HEK293 (cell line): ENCODE results near the gene RAB7B.
"Not testable (repeated sequence)": the region's sequence is repeated elsewhere in the genome, so short reads cannot be mapped to it uniquely, and the experiment has no call there.

Experiments
- CTCF ChIA-PET: fragments of 350-600 bp; formaldehyde crosslinking; extraction: SDS; loops from one replicate; lab custom pipeline; 2021; ENCODE audit warnings: antibody characterized with exemption; lab: Yijun Ruan, JAX
- POLR2A ChIA-PET: fragments of 300-600 bp; formaldehyde crosslinking; extraction: SDS; loops from one replicate; lab custom pipeline; 2020; ENCODE audit warnings: antibody characterized with exemption, inconsistent platforms; lab: Yijun Ruan, JAX
- H3K27ac ChIP-seq: fragments of 200-500 bp; sonication (Bioruptor generic); 2 replicates; pipeline ENCODE4 v1.5.1; 2014; ENCODE audit warnings: low read depth, low read length, control low read depth, inconsistent platforms; ENCODE audit errors: extremely low read depth
- H3K36me3 ChIP-seq, 2 experiments: fragments of 200-500 bp in 1 of 2; sonication (Bioruptor generic) in 1 of 2; 1 replicate in 1 of 2; 2 replicates in 1 of 2; pipeline ENCODE4 v1.5.1; 2014 to 2017; ENCODE audit warnings: inconsistent platforms in 2 of 2, low read length in 2 of 2; ENCODE audit not compliant: control insufficient read depth in 2 of 2, insufficient read depth in 1 of 2
- H3K4me1 ChIP-seq: fragments of 200-500 bp; sonication (Bioruptor generic); 2 replicates; pipeline ENCODE4 v1.5.1; 2014; ENCODE audit warnings: mild to moderate bottlenecking, low read length, inconsistent platforms; ENCODE audit not compliant: control insufficient read depth, insufficient read depth
- H3K4me3 ChIP-seq: 2 replicates; pipeline ENCODE4 v1.5.1; 2011; ENCODE audit warnings: low read depth, mild to moderate bottlenecking, control low read depth, low read length, moderate library complexity
- H3K9me3 ChIP-seq: fragments of 200-500 bp; sonication (Bioruptor generic); 2 replicates; pipeline ENCODE4 v1.5.1; 2014; ENCODE audit warnings: low read depth, low read length, inconsistent platforms; ENCODE audit not compliant: control insufficient read depth, insufficient read depth
- MYNN ChIP-seq: fragments of 450-650 bp; formaldehyde crosslinking; IDR thresholded peaks from 2 replicates; pipeline ENCODE4 v1.5.1; 2016; ENCODE audit warnings: missing biosample characterization, missing genetic modification characterization, borderline replicate concordance
- PATZ1 ChIP-seq: fragments of 450-650 bp; formaldehyde crosslinking; IDR thresholded peaks from 2 replicates; pipeline ENCODE4 v1.5.1; 2016; ENCODE audit warnings: missing biosample characterization, missing genetic modification characterization
- SP3 ChIP-seq: fragments of 450-650 bp; formaldehyde crosslinking; IDR thresholded peaks from 2 replicates; pipeline ENCODE4 v1.5.1; 2016; ENCODE audit warnings: missing biosample characterization, missing genetic modification characterization
- ZBTB10 ChIP-seq: fragments of 450-650 bp; formaldehyde crosslinking; IDR thresholded peaks from 2 replicates; pipeline ENCODE4 v1.5.1; 2016; ENCODE audit warnings: missing biosample characterization, missing genetic modification characterization
- ZNF112 ChIP-seq: fragments of 450-650 bp; formaldehyde crosslinking; IDR thresholded peaks from 2 replicates; pipeline ENCODE4 v1.5.0; 2017; ENCODE audit warnings: missing biosample characterization, missing genetic modification characterization
- ZNF184 ChIP-seq: fragments of 450-650 bp; IDR thresholded peaks from 2 replicates; pipeline ENCODE4 v1.5.1; 2018; ENCODE audit warnings: missing biosample characterization, mild to moderate bottlenecking, missing genetic modification characterization
- ZNF239 ChIP-seq: fragments of 450-650 bp; formaldehyde crosslinking; IDR thresholded peaks from 2 replicates; pipeline ENCODE4 v1.5.1; 2016; ENCODE audit warnings: missing biosample characterization, missing genetic modification characterization
- ZNF391 ChIP-seq: fragments of 450-650 bp; formaldehyde crosslinking; IDR thresholded peaks from 2 replicates; pipeline ENCODE4 v1.5.1; 2016; ENCODE audit warnings: low read depth, missing biosample characterization, missing genetic modification characterization, borderline replicate concordance
- ZNF510 ChIP-seq: fragments of 450-650 bp; formaldehyde crosslinking; IDR thresholded peaks from 2 replicates; pipeline ENCODE4 v1.5.1; 2018; ENCODE audit warnings: mild to moderate bottlenecking, missing genetic modification characterization, missing biosample characterization; ENCODE audit not compliant: insufficient replicate concordance
- ZNF518A ChIP-seq: fragments of 450-650 bp; formaldehyde crosslinking; conservative IDR thresholded peaks from 2 replicates; pipeline ENCODE4 v1.5.1; 2016; ENCODE audit warnings: low read depth, missing biosample characterization, missing genetic modification characterization
- ZNF548 ChIP-seq: fragments of 450-650 bp; formaldehyde crosslinking; IDR thresholded peaks from 2 replicates; pipeline ENCODE4 v1.5.1; 2016; ENCODE audit warnings: missing biosample characterization, missing genetic modification characterization
- TF ChIP-seq, protein P1 (sequence below): fragments of 450-650 bp; formaldehyde crosslinking; IDR thresholded peaks from 2 replicates; pipeline ENCODE4 v1.5.0; 2017; ENCODE audit warnings: missing biosample characterization, missing genetic modification characterization, borderline replicate concordance
- TF ChIP-seq, protein P2 (sequence below): fragments of 450-650 bp; IDR thresholded peaks from 2 replicates; pipeline ENCODE4 v1.5.1; 2018; ENCODE audit warnings: missing biosample characterization, missing genetic modification characterization

Gene RAB7B

GRCh38 chr1:205996641-205997040 lies 6.6 kb downstream of the RAB7B start:
- not testable (repeated sequence) for H3K9me3 ChIP-seq

DNA sequence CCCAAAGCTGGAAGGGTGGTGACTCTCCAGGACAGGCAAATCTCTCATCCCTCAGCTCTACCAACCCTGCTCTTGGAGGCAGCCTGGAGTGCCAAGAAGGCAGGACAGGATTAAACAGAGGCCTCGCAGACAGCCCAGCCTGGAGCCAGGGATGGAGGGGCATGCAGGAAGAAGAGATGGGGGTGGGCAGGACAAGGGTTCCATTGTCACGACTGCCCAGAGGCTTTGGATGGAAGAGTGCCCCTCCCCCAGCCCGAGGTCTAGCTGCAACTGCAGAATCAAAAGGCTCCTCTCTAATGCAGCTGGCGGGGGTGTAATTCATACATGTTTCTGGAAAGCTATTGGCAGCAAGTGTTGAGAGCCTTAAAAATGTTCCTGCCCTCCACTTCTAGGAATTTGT lies 8.8 kb downstream of the RAB7B start:
- H3K27ac ChIP-seq = no peak overlapping the region
- no peaks in the 10 kb centered on the region for H3K36me3 ChIP-seq
- H3K4me3 ChIP-seq = no peak overlapping the region
- H3K9me3 ChIP-seq = no peaks in the 10 kb centered on the region
- no peaks in the 10 kb centered on the region for H3K4me1 ChIP-seq
- CTCF ChIA-PET = interaction anchor here (0.7 to 2.5 kb wide), 4 partner anchors 10 to 112 kb away, joined by 3 to 7 read pairs (median 4); no protein-coding TSS in a partner anchor
- no peak for TF ChIP-seq ZNF184 (tag by site-specific recombination)
- TF ChIP-seq ZBTB10 (tag by site-specific recombination) = no peak
- no peak for TF ChIP-seq ZNF391
- TF ChIP-seq, protein P1, sequence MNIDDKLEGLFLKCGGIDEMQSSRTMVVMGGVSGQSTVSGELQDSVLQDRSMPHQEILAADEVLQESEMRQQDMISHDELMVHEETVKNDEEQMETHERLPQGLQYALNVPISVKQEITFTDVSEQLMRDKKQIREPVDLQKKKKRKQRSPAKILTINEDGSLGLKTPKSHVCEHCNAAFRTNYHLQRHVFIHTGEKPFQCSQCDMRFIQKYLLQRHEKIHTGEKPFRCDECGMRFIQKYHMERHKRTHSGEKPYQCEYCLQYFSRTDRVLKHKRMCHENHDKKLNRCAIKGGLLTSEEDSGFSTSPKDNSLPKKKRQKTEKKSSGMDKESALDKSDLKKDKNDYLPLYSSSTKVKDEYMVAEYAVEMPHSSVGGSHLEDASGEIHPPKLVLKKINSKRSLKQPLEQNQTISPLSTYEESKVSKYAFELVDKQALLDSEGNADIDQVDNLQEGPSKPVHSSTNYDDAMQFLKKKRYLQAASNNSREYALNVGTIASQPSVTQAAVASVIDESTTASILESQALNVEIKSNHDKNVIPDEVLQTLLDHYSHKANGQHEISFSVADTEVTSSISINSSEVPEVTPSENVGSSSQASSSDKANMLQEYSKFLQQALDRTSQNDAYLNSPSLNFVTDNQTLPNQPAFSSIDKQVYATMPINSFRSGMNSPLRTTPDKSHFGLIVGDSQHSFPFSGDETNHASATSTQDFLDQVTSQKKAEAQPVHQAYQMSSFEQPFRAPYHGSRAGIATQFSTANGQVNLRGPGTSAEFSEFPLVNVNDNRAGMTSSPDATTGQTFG (tag by site-specific recombination) = no peak
- no peak for TF ChIP-seq ZNF239
- TF ChIP-seq ZNF510 (tag by site-specific recombination) = no peak
- no peak for TF ChIP-seq PATZ1
- POLR2A ChIA-PET = no interaction called here

More at GRCh38 chr1:205996641-205997040, 6.6 kb downstream of the RAB7B start:
- H3K27ac ChIP-seq, H3K36me3 ChIP-seq, POLR2A ChIA-PET, H3K4me1 ChIP-seq, H3K4me3 ChIP-seq: not testable (repeated sequence)
- CTCF ChIA-PET = interaction anchor here (0.6 to 1.0 kb wide), 3 partner anchors 15 to 556 kb away, joined by 3 to 4 read pairs (median 3); no protein-coding TSS in a partner anchor

DNA sequence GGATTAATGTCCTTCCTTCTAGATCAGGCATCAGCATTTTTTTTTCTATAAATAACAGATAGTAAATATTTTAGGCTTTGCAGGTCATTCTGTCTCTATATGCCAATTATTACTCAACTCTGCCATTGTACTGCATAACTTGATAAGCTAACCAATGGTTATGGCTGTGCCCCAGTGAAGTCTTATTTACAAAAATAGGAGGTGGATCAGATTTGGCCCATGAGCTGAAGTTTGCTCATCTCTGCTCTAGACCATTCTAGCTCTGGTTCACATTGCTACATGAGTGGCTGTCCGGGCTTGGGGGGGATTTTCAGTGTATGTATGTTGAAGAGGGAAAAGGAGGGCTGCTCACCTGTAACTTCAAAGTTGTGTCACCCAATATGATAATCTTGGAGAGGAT lies 10.1 kb downstream of the RAB7B start:
- H3K4me1 ChIP-seq = no peaks in the 10 kb centered on the region
- H3K4me3 ChIP-seq = no peak overlapping the region
- no peaks in the 10 kb centered on the region for H3K9me3 ChIP-seq
- ChIA-PET CTCF (interaction anchor here (0.6 to 2.5 kb wide), 7 partner anchors 9 to 552 kb away, joined by 3 to 10 read pairs (median 6); no protein-coding TSS in a partner anchor), POLR2A (no interaction called here)
- no peaks in the 10 kb centered on the region for H3K36me3 ChIP-seq
- no peak overlapping the region for H3K27ac ChIP-seq
- TF ChIP-seq, protein P1 (tag by site-specific recombination) = no peak
- TF ChIP-seq ZNF518A (tag by site-specific recombination) = no peak
- no peak for TF ChIP-seq MYNN (tag by site-specific recombination)
- TF ChIP-seq SP3 (tag by site-specific recombination) = no peak
- TF ChIP-seq, protein P2, sequence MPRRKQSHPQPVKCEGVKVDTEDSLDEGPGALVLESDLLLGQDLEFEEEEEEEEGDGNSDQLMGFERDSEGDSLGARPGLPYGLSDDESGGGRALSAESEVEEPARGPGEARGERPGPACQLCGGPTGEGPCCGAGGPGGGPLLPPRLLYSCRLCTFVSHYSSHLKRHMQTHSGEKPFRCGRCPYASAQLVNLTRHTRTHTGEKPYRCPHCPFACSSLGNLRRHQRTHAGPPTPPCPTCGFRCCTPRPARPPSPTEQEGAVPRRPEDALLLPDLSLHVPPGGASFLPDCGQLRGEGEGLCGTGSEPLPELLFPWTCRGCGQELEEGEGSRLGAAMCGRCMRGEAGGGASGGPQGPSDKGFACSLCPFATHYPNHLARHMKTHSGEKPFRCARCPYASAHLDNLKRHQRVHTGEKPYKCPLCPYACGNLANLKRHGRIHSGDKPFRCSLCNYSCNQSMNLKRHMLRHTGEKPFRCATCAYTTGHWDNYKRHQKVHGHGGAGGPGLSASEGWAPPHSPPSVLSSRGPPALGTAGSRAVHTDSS (tag by site-specific recombination) = no peak
- TF ChIP-seq ZNF548 = no peak
- TF ChIP-seq ZNF112 (tag by site-specific recombination) = no peak
